ENCODE measurements around the gene AOAH.
A peak's percentile ranks its signal among the peaks of the same experiment; 100 is the strongest.

AOAH gene

DNA sequence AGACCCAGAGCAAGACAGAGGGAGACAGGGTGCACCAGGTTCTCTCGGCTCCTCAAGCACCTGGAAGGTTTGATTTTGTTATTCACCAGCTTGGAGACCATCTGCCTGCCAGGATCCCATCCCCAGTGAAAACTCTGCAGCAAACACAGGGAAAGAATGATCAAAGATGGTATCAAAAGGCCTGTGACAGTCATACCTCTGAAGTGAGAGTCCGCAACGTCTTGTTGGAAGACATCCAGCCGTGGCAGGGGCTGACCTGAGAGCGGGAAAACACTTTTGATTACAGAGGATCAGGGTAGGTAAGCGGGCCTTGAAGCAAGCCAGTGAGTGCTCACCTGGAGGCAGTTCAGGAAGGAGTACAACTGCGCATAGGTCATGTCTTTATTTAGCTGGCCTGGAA lies 192.3 kb downstream of the AOAH start:
- Histone ChIP-seq H3K36me3 (replicated peaks) (no peaks in the 10 kb centered on the region), H3K27me3 (replicated peaks) (no peaks in the 10 kb centered on the region), H3K27ac (no peak overlapping the region), H3K4me3 (ENCODE audit: low read depth, low read length) (no peak overlapping the region)
- DNase-seq: no peak
- TF ChIP-seq, protein P1, sequence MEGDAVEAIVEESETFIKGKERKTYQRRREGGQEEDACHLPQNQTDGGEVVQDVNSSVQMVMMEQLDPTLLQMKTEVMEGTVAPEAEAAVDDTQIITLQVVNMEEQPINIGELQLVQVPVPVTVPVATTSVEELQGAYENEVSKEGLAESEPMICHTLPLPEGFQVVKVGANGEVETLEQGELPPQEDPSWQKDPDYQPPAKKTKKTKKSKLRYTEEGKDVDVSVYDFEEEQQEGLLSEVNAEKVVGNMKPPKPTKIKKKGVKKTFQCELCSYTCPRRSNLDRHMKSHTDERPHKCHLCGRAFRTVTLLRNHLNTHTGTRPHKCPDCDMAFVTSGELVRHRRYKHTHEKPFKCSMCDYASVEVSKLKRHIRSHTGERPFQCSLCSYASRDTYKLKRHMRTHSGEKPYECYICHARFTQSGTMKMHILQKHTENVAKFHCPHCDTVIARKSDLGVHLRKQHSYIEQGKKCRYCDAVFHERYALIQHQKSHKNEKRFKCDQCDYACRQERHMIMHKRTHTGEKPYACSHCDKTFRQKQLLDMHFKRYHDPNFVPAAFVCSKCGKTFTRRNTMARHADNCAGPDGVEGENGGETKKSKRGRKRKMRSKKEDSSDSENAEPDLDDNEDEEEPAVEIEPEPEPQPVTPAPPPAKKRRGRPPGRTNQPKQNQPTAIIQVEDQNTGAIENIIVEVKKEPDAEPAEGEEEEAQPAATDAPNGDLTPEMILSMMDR (IDR thresholded peaks at IDR 0.05; ENCODE audit: low read depth, low read length, missing control alignments): no peak
- in situ Hi-C loops (cut with HindIII; ENCODE audit: low pct_ligation_motif_present, low sequenced_read_pairs): no loop called here

DNA sequence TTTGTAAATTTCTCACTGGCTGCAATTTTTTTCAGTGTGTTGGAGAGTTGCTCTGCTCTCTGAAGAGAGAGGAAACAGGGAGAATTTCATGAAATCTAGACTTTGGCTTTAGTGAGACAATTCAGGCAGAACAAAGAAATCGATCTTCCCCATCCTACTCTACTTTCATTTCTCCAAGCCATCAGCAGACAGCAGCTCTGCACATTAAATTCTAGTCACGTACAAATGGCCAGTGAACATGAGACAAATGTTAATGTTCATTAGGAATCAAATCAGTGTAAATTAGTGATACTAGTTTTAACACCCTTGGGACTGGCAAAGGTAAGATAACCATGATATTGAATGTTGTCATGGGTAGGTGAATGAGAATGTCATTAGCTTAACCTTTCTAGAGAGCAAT lies 193.8 kb downstream of the AOAH start:
- TF ChIP-seq, protein P1 (IDR thresholded peaks at IDR 0.05; ENCODE audit: low read depth, low read length, missing control alignments): no peak
- Histone ChIP-seq H3K27ac (no peak overlapping the region), H3K27me3 (replicated peaks) (no peaks in the 10 kb centered on the region), H3K36me3 (replicated peaks) (no peaks in the 10 kb centered on the region), H3K4me3 (ENCODE audit: low read depth, low read length) (no peak overlapping the region)
- in situ Hi-C loops (cut with HindIII; ENCODE audit: low pct_ligation_motif_present, low sequenced_read_pairs): no loop called here
- DNase-seq: no peak

DNA sequence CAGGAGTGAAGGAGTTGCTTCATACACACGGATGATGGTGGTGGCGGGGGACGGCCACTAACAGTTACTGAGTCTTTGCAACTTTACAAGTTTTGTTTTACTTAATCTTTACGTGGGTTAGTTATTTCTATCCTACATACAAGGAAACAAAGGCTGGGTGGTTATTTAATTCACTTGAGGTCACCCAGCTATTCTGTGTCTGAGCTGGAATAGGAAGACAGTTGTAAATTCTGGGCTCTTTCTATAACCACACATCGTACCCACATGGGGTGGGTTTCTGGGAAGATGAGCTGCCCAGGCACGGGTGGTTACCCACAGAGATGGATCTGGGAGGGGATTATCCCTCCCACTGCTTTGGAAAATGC lies 196.8 kb downstream of the AOAH start:
- in situ Hi-C loops (cut with HindIII; ENCODE audit: low pct_ligation_motif_present, low sequenced_read_pairs): no loop called here
- TF ChIP-seq, protein P1 (IDR thresholded peaks at IDR 0.05; ENCODE audit: low read depth, low read length, missing control alignments): no peak
- Histone ChIP-seq H3K27me3 (replicated peaks) (no peaks in the 10 kb centered on the region), H3K36me3 (replicated peaks) (no peaks in the 10 kb centered on the region), H3K27ac (no peak overlapping the region), H3K4me3 (ENCODE audit: low read depth, low read length) (no peak overlapping the region)
- no peak for DNase-seq

DNA sequence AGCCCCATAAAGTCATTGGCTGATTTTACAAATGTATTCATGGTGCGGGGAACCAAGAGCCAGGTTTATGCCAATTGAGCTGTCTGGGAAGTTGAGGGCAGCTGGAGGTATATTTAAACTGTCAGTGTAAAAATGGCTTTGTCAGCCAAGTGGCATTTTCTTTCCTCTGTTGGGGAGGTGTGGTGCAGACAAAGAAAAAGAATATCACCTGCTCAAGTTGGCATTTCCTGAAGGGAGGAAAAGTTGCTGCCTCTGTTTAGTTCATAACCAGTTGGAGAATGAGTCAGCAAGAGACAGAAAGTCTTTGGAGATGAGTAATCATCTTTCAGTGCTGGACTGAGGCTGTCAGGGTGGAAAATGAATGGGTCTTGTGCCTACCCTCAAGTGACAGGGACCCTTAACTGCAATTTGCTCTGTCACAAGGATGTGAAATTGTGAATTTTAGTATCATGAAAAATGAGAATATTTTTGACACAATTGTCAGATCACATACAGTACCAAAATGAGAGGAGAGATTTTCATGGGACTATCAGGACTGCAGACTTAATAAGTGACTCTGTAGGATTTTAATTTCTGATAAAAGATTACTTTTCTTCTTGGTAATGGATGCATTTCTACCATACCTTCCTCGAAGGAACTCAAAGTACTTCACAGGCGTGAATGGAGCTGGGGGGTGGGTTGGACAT lies 197.3 kb downstream of the AOAH start:
- DNase-seq: peak; percentile 53
- in situ Hi-C loops (cut with HindIII; ENCODE audit: low pct_ligation_motif_present, low sequenced_read_pairs): no loop called here
- H3K27ac ChIP-seq: no peak overlapping the region

DNA sequence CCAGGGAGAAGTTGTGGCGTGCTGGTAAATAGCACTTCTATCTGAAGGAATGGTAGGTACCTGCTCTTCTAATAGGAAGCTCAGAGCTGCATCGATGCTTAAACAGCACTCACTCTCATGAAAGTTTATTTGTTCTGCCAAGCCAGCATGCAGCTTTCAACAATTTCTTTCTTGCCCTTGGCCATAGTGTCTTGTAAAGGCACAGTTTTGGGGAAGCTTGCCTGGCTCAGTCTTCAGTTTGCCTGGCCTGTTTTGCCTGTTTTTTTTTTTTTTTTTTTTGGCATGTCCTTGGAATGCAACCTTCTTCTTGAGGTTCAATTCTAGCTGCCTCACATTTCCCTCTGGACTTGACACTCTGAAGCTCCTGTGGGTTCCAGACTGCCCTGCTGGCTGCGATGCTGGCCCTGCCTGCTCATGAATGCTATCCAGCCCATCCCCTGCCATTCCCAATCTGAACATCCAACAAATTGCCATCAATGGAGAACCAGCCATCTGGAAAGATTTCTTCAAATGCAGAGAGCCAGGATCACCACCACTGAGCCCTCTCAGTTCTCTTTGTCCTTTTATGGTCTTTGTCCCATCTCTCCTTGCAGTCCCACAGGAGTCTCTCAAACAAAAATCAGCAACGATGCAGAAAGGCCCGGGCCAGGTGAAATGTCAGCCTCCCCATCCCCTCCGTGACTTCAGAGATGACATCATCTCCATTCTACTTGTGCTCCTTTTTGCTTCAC lies 200.8 kb downstream of the AOAH start:
- Histone ChIP-seq H3K4me3 (ENCODE audit: low read depth, low read length) (no peak overlapping the region), H3K36me3 (replicated peaks) (no peaks in the 10 kb centered on the region), H3K27me3 (replicated peaks) (no peaks in the 10 kb centered on the region), H3K27ac (no peak overlapping the region)
- TF ChIP-seq, protein P1 (IDR thresholded peaks at IDR 0.05; ENCODE audit: low read depth, low read length, missing control alignments): no peak
- in situ Hi-C loops (cut with HindIII; ENCODE audit: low pct_ligation_motif_present, low sequenced_read_pairs): no loop called here
- no peak for DNase-seq

More for the DNA sequence above, 197.3 kb downstream of the AOAH start:
- Histone ChIP-seq H3K36me3 (replicated peaks) (no peaks in the 10 kb centered on the region), H3K27me3 (replicated peaks) (no peaks in the 10 kb centered on the region), H3K4me3 (ENCODE audit: low read depth, low read length) (no peak overlapping the region)
- TF ChIP-seq, protein P1 (IDR thresholded peaks at IDR 0.05; ENCODE audit: low read depth, low read length, missing control alignments): no peak

Data from brain microvascular endothelial cell (primary cell).